WTC11 (cell line): ENCODE results near the gene BCAT1. TPM values are rescaled to one million over a fixed set of nuclear protein-coding genes. Genes with fewer than 3 reads are reported as not detected.
"Not testable (repeated sequence)": the region's sequence is repeated elsewhere in the genome, so short reads cannot be mapped to it uniquely, and the experiment has no call there.

Experiments used
- ATAC-seq: fragments of 200-7000 bp; cut with Tn5 transposase; 2 replicates; pipeline ENCODE4 v1.10.0; 2021; ENCODE audit warnings: mild to moderate bottlenecking, moderate library complexity
- CTCF ChIA-PET: fragments of 300-600 bp; sonication (Branson Sonifier 250); formaldehyde crosslinking; loops from one replicate; lab custom pipeline; 2021; ENCODE audit warnings: antibody characterized with exemption; lab: Charles Lee
- POLR2A ChIA-PET: fragments of 350-600 bp; sonication (Branson Sonifier 250); formaldehyde crosslinking; loops from one replicate; lab custom pipeline; 2021; ENCODE audit warnings: antibody characterized with exemption; lab: Charles Lee
- DNase-seq: peaks from one replicate; pipeline ENCODE4 v3.0.0; 2021; ENCODE audit warnings: low spot score
- H3K27ac Mint-ChIP-seq: 2 replicates; pipeline ENCODE4 v1.8.0; 2021; ENCODE audit warnings: mixed read lengths
- H3K27me3 Mint-ChIP-seq: 2 replicates; pipeline ENCODE4 v1.8.0; 2021; ENCODE audit warnings: low read depth, mild to moderate bottlenecking, moderate library complexity, mixed read lengths
- H3K36me3 Mint-ChIP-seq: 2 replicates; pipeline ENCODE4 v1.8.0; 2021; ENCODE audit warnings: mixed read lengths
- H3K4me1 Mint-ChIP-seq: 2 replicates; pipeline ENCODE4 v1.8.0; 2022; ENCODE audit warnings: mixed read lengths
- H3K4me3 Mint-ChIP-seq: 2 replicates; pipeline ENCODE4 v1.8.0; 2021; ENCODE audit warnings: mild to moderate bottlenecking, moderate library complexity, mixed read lengths
- H3K9me3 Mint-ChIP-seq: 2 replicates; pipeline ENCODE4 v1.8.0; 2021; ENCODE audit warnings: mixed read lengths
- AR ChIP-seq: fragments of 250-450 bp; sonication (Bioruptor Pico); IDR thresholded peaks from 2 replicates; pipeline ENCODE4 v1.9.0; 2021; ENCODE audit warnings: mild to moderate bottlenecking
- ATF3 ChIP-seq: sonication (generic); formaldehyde crosslinking; conservative IDR thresholded peaks from 2 replicates; pipeline ENCODE4 v1.8.1; 2022; ENCODE audit warnings: mild to moderate bottlenecking, missing genetic modification reagents
- CTCF ChIP-seq: fragments of 200-600 bp; IDR thresholded peaks from 2 replicates; pipeline ENCODE4 v1.8.0; 2022; ENCODE audit warnings: antibody characterized with exemption
- E2F1 ChIP-seq: sonication (generic); formaldehyde crosslinking; IDR thresholded peaks from 2 replicates; pipeline ENCODE4 v1.8.0; 2022; ENCODE audit warnings: mild to moderate bottlenecking, missing genetic modification reagents
- EMX1 ChIP-seq: fragments of 250-450 bp; sonication (Bioruptor Pico); IDR thresholded peaks from 2 replicates; pipeline ENCODE4 v1.8.0; 2021; ENCODE audit warnings: mild to moderate bottlenecking
- HMGA2 ChIP-seq: fragments of 250-450 bp; sonication (Bioruptor Pico); IDR thresholded peaks from 2 replicates; pipeline ENCODE4 v1.4.0; 2021; ENCODE audit warnings: mild to moderate bottlenecking, moderate library complexity
- HMGXB4 ChIP-seq: sonication (generic); formaldehyde crosslinking; IDR thresholded peaks from 2 replicates; pipeline ENCODE4 v1.8.1; 2023; ENCODE audit warnings: mild to moderate bottlenecking, moderate library complexity, missing genetic modification reagents
- NR2C2 ChIP-seq: sonication (generic); formaldehyde crosslinking; IDR thresholded peaks from 2 replicates; pipeline ENCODE4 v1.8.0; 2022; ENCODE audit warnings: mild to moderate bottlenecking, missing genetic modification reagents
- PREB ChIP-seq: sonication (generic); formaldehyde crosslinking; IDR thresholded peaks from 2 replicates; pipeline ENCODE4 v1.8.1; 2022; ENCODE audit warnings: mild to moderate bottlenecking, missing genetic modification reagents, moderate library complexity, borderline replicate concordance
- PRRX2 ChIP-seq: fragments of 250-450 bp; sonication (Bioruptor Pico); IDR thresholded peaks from 2 replicates; pipeline ENCODE4 v1.8.0; 2021; ENCODE audit warnings: mild to moderate bottlenecking
- SOX15 ChIP-seq: fragments of 250-450 bp; sonication (Bioruptor Pico); IDR thresholded peaks from 2 replicates; pipeline ENCODE4 v1.9.0; 2021; ENCODE audit warnings: mild to moderate bottlenecking
- TEAD4 ChIP-seq: sonication (generic); formaldehyde crosslinking; IDR thresholded peaks from 2 replicates; pipeline ENCODE4 v1.8.0; 2022; ENCODE audit warnings: mild to moderate bottlenecking, missing genetic modification reagents
- USF1 ChIP-seq: sonication (generic); formaldehyde crosslinking; IDR thresholded peaks from 2 replicates; pipeline ENCODE4 v1.8.0; 2022; ENCODE audit warnings: mild to moderate bottlenecking, missing genetic modification reagents
- ZBTB21 ChIP-seq: sonication (generic); formaldehyde crosslinking; IDR thresholded peaks from 2 replicates; pipeline ENCODE4 v1.8.1; 2023; ENCODE audit warnings: mild to moderate bottlenecking, missing genetic modification reagents, borderline replicate concordance
- ZBTB43 ChIP-seq: sonication (generic); formaldehyde crosslinking; IDR thresholded peaks from 2 replicates; pipeline ENCODE4 v1.8.1; 2023; ENCODE audit warnings: mild to moderate bottlenecking, missing genetic modification reagents
- ZNF138 ChIP-seq: sonication (generic); formaldehyde crosslinking; conservative IDR thresholded peaks from 2 replicates; pipeline ENCODE4 v1.8.1; 2022; ENCODE audit warnings: mild to moderate bottlenecking, moderate library complexity, missing genetic modification reagents
- ZNF219 ChIP-seq: sonication (generic); formaldehyde crosslinking; IDR thresholded peaks from 2 replicates; pipeline ENCODE4 v1.8.0; 2023; ENCODE audit warnings: missing genetic modification reagents, mild to moderate bottlenecking, borderline replicate concordance
- total RNA-seq: library from RNA; stranded (reverse); gene quantifications from 3 replicates; pipeline ENCODE4 v1.2.3, GENCODE V29; 2021

The BCAT1 gene
- total RNA-seq, 1 experiment from 2014 or later: 267 TPM

- TF ChIP-seq HMGXB4 (CRISPR knock-in tag): no peak
- no peak for TF ChIP-seq PREB (CRISPR knock-in tag)
- TF ChIP-seq AR (CRISPR knock-in tag): no peak
- TF ChIP-seq ZBTB21 (CRISPR knock-in tag): no peak
- TF ChIP-seq CTCF: no peak
- TF ChIP-seq HMGA2 (CRISPR knock-in tag): no peak
- no peak for TF ChIP-seq SOX15
- no peak for TF ChIP-seq USF1 (CRISPR knock-in tag)
Observed at GRCh38 chr12:24852420-24852819, 96.5 kb downstream of the BCAT1 start (continued).

- Mint-ChIP-seq H3K27ac (peak overlapping the region; percentile 54; the same call in 1 of the 2 replicates), H3K4me1 (peaks cover 40% of the 10 kb centered on the region), H3K36me3 (peaks cover 45% of the 10 kb centered on the region)
- H3K4me3 Mint-ChIP-seq, DNase-seq, H3K27me3 Mint-ChIP-seq, POLR2A ChIA-PET, ATAC-seq, H3K9me3 Mint-ChIP-seq: not testable (repeated sequence)
- CTCF ChIA-PET: interaction anchor here (1.3 kb wide), 1 partner anchor 8 kb away, joined by 3 read pairs; no protein-coding TSS in a partner anchor
Observed at GRCh38 chr12:24851883-24852282, 97.0 kb downstream of the BCAT1 start.

GRCh38 chr12:24851341-24851740, 97.6 kb downstream of the BCAT1 start:
- Mint-ChIP-seq H3K9me3 (peaks cover 7% of the 10 kb centered on the region), H3K36me3 (peaks cover 41% of the 10 kb centered on the region), H3K4me3 (no peak overlapping the region), H3K27me3 (no peaks in the 10 kb centered on the region), H3K27ac (peak overlapping the region; percentile 22), H3K4me1 (peaks cover 40% of the 10 kb centered on the region)
- DNase-seq: no peak
- ChIA-PET POLR2A (no interaction called here), CTCF (interaction anchor here (1.3 kb wide), 1 partner anchor 8 kb away, joined by 3 read pairs; no protein-coding TSS in a partner anchor)
- ATAC-seq: no peak
- TF ChIP-seq HMGXB4 (CRISPR knock-in tag): no peak

GRCh38 chr12:24850496-24850895, 98.4 kb downstream of the BCAT1 start:
- ATAC-seq: no peak
- ChIA-PET POLR2A (no interaction called here), CTCF (no interaction called here)
- Mint-ChIP-seq H3K4me1 (peaks cover 33% of the 10 kb centered on the region), H3K27ac (no peak overlapping the region), H3K36me3 (peaks cover 33% of the 10 kb centered on the region), H3K4me3 (no peak overlapping the region), H3K9me3 (peaks cover 5% of the 10 kb centered on the region), H3K27me3 (no peaks in the 10 kb centered on the region)
- DNase-seq: no peak
- TF ChIP-seq E2F1 (CRISPR knock-in tag) (no peak), ZNF138 (CRISPR knock-in tag) (no peak), EMX1 (CRISPR knock-in tag) (no peak), ATF3 (CRISPR knock-in tag) (no peak), HMGA2 (CRISPR knock-in tag) (no peak), ZBTB43 (CRISPR knock-in tag) (no peak), ZNF219 (CRISPR knock-in tag) (no peak), NR2C2 (CRISPR knock-in tag) (no peak), PRRX2 (CRISPR knock-in tag) (no peak), TEAD4 (no peak)
